ENCODE results near the gene MAPK1IP1L.
"Not testable (repeated sequence)": the region's sequence is repeated elsewhere in the genome, so short reads cannot be mapped to it uniquely, and the experiment has no call there.

MAPK1IP1L gene

GRCh38 chr14:55057919-55058318 lies 6.5 kb downstream of the MAPK1IP1L start:
- no peak for DNase-seq

DNA sequence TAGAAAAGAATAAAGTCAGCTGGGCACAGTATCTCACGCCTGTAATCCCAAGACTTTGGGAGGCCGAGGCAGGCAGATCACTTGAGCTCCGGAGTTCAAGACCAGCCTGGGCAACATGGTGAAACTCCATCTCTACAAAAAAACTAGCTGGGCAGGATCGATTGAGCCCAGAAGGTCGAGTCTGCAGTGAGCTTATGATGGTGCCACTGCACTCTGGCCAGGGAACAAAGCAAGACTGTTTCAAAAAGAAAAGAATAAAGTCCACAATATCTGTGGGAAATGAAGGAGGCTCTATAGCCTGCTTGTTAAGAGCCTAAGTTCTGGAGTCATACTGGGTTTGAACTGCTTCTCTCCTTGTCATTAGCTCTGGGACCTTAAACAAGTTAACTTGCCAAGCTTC lies 7.9 kb downstream of the MAPK1IP1L start:
- DNase-seq, result no peak

GRCh38 chr14:55062517-55063351 lies 11.3 kb downstream of the MAPK1IP1L start:
- DNase-seq, result no peak

GRCh38 chr14:55064896-55065295 lies 13.4 kb downstream of the MAPK1IP1L start:
- DNase-seq, result not testable (repeated sequence)

DNA sequence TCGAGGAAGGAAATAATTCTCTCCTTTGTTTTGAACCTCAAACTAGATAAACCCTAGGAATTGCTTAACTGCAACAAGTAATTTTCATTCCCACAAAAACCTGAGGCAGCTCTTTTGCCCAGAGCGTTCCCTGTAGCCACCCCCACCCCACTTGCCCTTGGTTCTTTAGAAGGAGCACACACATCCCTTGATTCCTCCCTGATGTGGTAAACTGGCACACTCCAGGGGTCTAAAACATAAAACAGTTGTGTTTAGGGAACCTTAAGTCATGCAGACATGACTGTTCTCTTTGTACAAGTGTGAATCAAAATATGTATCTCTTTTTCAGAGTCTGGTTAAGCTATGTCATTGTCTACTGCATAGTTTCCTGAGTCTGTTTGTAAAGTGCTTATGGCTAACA lies 14.0 kb downstream of the MAPK1IP1L start:
- no peak for DNase-seq

GRCh38 chr14:55066223-55066622 lies 14.8 kb downstream of the MAPK1IP1L start:
- no peak for DNase-seq

DNA sequence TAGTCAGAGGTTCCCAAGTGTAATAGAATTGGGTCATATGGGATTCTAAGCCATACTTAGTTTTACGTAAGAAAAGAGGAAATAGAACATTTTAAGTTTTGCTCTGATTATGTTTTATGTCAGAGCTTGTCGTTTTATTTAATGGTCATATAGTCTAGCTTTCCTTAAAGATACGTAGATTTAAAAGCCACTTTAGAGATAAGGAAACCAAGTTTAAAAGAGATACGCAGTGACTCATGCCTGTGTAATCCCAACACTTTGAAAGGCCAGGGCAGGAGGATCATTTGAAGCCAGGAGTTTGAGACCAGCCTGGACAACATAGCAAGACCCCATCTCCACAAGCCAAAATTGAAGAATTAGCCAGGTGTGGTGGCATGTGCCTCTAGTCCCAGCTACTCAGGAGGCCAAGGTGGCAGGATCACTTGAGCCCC lies 19.5 kb downstream of the MAPK1IP1L start:
- DNase-seq, result no peak

- DNase-seq, result no peak
These were observed 20.6 kb downstream of the MAPK1IP1L start for GRCh38 chr14:55071870-55072640.

GRCh38 chr14:55073856-55074255 lies 22.4 kb downstream of the MAPK1IP1L start:
- DNase-seq, result no peak

- DNase-seq, result no peak
These were observed 23.2 kb downstream of the MAPK1IP1L start for GRCh38 chr14:55074662-55075061.

GRCh38 chr14:55075628-55076175 lies 24.3 kb downstream of the MAPK1IP1L start:
- DNase-seq, result no peak

DNA sequence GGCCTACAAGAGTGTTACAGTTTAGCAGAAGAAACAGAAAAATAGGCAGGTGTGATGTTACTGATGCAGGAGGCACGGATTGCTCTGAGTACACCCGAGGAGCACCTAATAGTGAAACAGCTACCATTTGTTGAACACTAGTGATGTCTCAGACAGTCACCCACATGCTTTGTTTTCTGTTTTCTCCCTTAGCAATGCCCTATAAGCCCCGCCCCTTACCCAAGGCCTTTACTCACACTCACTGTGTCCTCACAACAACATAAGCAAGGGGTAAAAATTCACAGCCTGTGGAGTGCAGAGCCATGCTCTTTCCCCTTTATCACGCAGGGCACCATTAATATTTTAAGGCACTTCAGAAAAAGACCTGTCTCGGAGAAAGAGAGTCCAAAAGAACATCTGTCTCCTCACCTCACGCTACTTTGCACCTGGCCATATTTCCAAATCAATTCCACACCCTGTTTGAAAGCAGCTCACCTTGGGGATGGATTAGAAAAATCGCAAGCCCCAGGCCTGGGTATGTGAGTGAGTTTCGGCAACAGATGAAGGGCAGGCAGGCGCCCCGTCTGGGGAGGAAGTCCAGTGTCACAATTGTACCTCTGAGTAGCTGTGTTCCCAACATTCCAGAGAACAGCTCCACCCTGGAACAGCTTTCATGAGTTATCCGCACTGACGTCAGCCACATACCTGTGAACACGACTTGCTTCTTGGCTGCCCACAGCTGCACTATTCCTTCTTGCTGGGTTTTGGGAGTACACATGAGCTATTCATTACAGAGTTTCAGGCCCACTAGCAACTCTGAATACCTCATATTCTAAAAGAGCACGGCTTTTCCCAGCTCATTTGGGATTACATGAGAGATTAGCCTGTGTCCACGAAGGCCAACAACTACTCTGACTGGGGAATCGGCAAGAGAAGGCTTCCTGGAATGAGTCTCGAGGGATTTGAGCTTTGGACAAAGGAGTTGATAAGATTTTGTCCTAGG lies 26.0 kb downstream of the MAPK1IP1L start:
- no peak for DNase-seq

GRCh38 chr14:55079961-55080360 lies 28.5 kb downstream of the MAPK1IP1L start:
- DNase-seq, result not testable (repeated sequence)

DNA sequence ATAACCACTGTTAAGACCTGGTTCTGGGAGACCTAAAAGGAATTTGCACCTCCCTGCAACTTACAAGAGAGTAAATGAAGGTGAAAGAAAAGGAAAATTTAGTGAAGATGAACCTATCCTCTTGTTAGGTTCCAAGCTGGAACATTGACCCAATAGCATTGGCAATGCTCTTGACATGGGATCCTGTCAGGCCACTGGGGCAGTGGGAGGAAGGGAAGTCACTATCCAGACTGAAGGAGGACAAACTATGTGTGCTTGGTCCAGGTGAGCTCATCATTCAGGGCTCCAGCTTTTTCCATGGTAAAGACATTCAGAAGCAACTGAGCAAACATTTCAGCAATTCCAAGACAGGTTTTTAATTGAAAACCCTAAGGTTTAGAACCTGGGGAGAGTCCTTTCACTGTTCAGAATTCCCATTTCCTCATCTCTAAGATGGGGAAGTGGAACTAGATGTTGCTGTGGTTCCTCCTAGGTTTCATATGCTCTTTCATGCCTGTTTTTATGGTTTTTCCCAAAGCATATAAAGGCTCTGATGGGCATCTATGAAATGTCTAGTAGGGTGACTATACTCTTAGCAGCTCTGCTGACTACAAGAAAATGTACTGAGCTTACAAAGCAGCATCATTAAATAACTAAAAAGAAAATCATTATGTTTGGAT lies 33.1 kb downstream of the MAPK1IP1L start:
- no peak for DNase-seq

- DNase-seq, result no peak
These were observed 33.7 kb downstream of the MAPK1IP1L start for GRCh38 chr14:55085060-55085660.

DNA sequence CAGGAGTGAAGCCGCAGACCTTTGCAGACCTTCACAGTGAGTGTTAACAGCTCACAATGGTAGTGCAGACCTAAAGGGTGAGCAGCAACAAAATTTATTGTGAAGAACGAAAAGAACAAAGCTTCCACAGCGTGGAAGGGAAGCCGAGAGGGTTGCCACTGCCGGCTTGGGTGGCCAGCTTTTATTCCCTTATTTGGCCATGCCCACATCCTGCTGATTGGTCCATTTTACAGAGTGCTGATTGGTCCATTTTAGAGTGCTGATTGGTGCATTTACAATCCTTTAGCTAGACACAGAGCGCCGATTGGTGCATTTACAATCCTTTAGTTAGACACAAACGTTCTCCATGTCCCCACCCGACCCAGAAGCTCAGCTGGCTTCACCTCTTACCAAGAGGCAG lies 35.5 kb downstream of the MAPK1IP1L start:
- no peak for DNase-seq

- DNase-seq, result no peak
These were observed 36.9 kb downstream of the MAPK1IP1L start for GRCh38 chr14:55088356-55088755.

DNA sequence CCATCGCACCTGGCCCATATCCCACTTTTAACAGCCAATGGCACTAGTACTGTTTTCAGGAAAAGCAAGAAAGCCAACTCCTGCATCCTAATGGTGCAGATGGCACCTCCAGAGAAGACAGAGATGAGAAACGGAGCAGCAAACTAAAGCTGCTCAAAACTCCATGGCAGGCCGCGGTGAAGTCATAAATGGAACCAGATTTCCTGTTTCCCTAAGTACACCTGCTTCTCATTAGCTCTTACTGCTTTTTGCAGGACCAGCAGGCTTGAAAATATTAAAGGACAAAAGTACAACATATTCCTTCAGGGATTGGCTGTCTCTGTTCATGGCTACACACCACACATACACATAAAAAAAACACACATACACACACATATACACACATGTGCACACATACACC lies 40.9 kb downstream of the MAPK1IP1L start:
- DNase-seq, result no peak

DNA sequence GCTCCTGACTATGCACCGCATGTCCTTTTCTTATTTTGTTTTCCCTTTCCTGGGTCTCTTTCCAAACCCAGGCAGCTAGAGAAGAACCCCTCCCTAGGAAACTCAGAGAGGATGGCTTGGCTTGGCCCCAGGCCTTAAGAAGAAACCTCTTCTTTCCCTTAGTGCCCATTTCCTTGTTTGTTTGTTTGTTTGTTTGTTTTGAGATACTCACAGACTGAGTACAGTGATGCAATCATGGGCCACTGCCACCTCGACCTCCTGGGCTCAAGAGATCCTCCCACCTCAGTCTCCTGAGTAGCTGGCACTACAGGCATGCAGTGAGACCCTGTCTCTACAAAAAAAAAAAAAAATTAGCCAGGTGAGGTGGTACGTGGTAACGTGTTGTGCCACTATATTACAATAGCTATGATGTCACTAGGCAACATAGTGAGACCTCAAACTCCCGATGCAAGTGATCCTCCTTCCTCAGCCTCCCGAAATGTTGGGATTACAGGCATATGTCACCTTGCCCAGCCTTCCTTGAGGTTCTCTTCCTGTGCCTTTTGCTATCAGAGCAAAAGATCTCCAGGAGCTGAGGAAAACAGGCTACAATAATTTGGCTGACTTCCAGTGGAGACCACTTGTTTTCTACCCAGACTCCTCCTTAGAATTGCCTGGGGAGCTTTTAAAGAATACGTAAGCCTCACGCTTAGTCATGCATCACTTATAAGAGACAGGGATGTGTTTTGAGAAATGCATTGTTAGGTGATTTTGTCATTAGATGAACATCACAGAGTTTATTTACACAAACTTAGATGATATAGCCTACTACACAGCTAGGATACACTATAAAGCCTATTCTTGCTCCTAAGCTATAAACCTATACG lies 43.1 kb downstream of the MAPK1IP1L start:
- no peak for DNase-seq

DNA sequence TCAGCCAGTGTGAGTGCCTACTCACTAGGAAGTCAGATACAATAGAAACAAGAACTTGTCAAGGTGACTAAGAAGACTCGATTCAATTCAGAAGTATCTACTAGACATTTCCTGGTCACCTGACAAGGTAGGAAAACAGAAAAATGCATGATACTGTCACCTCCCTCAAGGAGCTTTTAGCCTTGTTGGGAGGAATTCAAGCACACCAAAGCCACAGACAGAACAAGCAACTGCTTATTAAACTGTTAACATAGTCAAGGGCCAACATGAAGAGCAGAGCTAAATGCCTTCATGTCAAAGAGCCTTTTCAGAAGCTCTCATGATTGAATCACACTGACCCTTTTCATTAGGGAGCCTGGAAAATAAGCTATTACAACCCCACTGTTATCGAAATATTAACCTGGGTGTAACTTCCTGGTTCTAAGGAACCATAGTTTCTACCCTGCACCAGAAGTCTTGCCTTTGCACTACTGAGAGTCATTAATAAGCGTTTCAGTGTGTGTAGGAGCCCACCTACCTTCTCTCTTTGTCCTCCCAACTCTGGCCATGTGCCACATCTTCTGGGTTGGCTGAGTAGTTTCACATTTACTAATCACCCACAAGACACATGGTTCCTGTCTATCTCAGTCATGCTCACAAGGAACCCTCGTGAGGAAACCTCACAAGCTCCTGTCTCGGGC lies 46.6 kb downstream of the MAPK1IP1L start:
- no peak for DNase-seq

Measured in AML-193 (cell line).